Hematopoietic multipotent progenitor cell treated with erythropoietin and hydrocortisone succinate and interleukin-3 and kit ligand, for 17 days (in vitro differentiated cells): ENCODE measurements around the gene CTDSP2.
"Not testable (repeated sequence)": the region's sequence is repeated elsewhere in the genome, so short reads cannot be mapped to it uniquely, and the experiment has no call there.

Experiments used
- DNase-seq: peaks from one replicate; pipeline ENCODE4 v3.0.0-alpha.2; 2015; ENCODE audit warnings: low spot score

The CTDSP2 gene

DNA sequence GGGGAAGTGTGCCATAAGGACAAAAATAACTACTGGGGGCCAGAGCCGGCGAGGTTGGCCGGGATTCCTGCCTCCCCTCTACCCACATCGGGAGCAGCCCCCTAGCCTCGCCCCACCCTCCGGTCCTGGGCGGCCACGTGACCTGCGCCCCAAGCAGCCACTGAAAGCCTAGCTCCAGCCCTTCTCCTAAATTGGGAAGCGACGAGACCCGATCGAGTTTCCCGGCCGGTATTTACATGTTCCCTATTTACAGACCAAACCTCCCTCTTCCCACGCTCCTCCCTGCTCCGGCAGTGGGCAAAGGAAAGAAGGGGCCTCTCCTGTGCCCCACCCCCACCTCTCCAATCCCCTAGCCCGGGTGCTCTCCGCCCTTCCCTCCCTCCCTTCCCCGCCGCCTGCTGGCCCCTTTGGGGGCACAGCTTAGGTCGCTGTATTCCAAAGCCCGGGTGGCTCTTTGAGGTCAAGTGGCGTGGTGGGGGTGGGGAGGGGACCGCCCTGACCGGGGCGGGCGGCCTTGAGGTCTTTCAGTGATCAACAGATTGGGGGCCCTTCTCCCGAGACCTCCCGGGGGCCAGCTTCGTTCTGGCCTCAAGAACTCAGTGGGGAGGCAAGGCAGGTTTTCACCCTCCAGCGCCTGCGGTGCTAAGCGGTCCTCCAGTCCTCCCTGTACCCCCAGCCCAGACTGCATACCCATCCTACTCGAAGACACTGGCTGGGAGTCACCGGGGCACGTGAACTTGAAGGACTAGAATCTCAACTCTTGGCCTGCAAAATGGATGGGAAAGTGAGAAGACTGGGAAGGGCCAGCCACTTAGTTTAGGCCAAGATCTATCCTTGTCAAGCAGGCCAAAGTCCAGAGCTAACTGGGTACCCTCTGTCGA, 6.3 kb upstream of the CTDSP2 start:
- DNase-seq, result no peak

- no peak for DNase-seq
Observed at GRCh38 chr12:57852200-57852599, 5.7 kb upstream of the CTDSP2 start.

DNA sequence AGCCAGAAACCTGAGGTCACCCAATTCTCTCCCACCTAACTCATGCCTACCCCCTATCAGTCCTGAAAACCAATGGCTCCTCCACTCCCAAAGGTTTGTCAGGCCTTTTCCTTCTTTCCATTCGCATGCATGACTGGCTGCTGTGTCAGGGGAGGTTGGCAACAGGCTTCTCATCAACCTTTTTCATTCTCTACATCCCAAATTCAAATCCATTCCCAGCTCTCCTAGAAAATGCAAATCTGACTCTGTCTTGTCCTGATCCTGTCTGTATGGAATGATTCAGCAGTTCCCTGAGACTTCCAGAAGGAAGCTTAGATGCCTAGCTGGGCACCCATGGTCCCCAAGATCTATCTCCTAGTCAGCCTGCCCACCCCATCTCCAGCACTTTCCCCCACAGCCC, 5.0 kb upstream of the CTDSP2 start:
- DNase-seq, result no peak

GRCh38 chr12:57850854-57851430, 4.4 kb upstream of the CTDSP2 start:
- no peak for DNase-seq

GRCh38 chr12:57849447-57849846, 2.9 kb upstream of the CTDSP2 start:
- DNase-seq, result not testable (repeated sequence)

DNA sequence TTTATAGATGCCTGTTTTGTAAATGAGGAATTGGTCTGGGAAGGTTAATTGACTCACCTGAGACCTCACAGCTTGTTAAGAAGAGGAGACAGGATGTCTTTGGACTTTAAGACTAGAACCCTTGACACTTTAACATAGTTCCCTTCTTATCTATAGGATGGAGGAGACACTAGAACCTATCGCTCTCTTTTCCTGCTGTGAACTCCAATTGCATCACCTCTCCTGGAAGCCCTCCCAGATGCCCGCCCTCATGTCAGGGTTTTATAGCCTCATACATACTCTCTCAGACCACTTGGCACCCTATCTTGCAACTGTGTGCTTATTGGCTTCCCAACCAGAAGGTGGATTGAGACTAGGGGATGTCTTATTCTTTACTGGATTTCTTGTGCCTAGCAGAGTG, 2.5 kb upstream of the CTDSP2 start:
- no peak for DNase-seq

GRCh38 chr12:57848208-57848607, 1.7 kb upstream of the CTDSP2 start:
- no peak for DNase-seq

DNA sequence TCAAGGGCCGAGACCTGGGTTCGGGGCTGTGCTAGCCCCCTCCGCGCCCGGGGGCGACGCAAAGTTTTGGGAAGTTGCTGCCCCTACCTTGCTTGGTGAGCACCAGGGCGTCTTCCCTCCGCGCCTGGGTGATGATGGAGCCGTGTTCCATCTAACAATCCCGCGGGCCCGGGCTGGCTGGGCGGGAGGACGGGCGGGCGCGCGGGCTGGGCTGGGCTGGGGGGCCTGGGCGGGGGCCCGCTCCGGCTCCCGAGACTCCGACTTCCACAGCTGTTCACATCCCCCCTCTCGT, 298 bp downstream of the CTDSP2 start:
- no peak for DNase-seq

DNA sequence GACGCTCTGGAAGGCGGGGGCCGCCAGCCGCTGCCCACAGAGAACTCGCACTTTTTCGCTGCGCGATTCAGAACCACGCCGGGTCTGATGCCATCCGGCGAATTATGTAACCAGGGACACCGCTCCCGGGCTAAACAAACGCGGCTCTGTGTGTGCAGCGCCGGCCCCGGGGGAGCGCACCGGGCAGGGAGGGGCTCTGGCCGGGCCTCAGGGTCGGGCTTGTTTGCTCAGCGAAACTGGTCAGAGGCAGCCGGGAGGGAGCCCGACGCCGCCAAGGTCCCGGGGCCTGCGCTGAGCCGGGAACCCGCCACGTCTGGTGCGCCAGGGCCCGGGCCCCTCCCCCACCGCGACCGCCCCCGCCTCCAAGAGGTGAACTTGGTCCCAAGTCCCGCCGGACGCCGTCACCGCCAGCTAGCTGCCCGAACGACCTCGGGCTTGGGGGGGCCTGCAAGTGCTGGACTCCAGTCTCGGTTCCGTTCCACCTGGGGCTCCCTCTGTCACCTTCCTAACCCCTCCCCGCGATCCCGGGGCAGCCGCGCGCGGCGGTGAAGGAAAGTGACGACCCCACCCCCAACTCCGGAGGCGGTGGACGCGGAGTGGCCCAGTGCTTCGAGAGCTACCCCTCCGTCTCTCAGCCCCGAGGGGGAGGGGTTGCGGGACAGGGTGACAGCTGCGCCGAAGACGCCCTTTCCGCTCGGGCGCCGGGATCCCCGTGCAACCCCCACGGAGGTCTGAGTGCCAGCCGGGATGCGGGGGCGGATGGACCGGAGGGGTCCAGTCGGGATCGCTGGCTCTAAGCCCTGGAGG, 848 bp downstream of the CTDSP2 start:
- DNase-seq, result peak; percentile 26

- no peak for DNase-seq
Observed at GRCh38 chr12:57844709-57845477, 1.6 kb downstream of the CTDSP2 start.

DNA sequence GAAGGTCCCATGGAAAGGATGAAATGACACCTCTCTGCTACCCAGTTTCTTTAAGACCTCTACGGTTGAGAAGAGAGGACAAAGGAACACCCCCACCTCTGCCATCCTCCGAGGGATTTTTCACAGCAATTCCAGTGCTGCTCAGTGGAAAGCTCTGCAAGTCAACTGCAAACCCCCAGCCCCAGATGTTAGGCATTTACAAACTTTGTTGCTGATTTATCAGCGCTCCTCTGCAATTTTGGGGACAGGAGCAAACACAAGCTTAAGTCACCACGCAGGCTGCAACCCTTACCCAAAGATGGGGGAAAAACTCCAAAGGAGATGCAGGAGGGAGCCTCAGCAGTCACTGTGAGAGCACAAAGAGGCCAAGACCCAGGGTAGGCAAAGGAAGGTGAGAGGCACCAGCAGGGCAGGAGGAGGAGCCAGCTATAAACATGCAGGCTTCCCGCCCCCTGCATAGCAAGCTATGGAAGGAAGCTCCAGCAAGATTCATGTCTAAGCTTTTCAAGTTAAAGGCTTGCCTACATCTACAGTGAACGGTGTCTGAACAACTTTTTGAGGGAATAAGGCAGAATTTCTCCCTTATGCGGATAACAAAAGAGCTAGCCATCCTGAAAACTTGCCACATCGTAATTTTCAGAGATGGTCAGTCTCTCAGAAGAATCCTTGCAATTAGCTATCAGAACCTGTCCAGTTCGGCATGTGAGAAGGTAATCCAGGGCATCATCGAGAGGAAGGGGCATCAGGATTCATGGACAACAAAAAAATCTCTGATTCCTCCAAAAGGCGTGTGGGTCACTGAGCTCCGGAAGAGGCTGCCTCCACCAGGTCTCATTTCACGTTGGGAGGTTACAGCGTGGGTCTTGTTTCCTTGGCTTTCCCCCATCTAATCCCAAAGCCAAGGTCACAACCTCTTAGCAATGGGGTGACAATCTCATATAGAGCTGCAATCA, 3.9 kb downstream of the CTDSP2 start:
- DNase-seq, result no peak

- DNase-seq, result no peak
Observed at GRCh38 chr12:57841445-57841844, 5.1 kb downstream of the CTDSP2 start.

- peak; percentile 19 for DNase-seq
Observed at GRCh38 chr12:57840726-57841125, 5.8 kb downstream of the CTDSP2 start.

DNA sequence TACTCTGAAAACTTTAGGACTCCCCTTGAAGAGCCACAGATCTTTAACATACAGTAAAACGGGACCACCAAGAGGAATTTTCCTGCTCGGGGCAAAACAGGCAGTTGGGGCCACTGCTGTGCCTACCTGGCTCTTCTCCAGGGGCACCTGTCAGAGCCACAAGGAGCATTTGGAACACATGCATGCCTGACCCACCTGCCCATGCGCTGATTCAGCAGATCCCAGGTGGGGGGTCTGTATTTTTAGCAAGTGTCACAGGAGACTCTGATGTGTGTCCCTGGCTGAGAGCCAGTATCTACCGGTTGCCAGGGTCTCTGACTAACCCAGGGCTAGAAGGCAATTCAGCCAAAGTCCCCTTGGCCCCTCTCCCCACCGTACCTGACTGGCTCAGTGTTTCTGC, 6.5 kb downstream of the CTDSP2 start:
- DNase-seq, result no peak

- no peak for DNase-seq
Observed at GRCh38 chr12:57838594-57839302, 7.8 kb downstream of the CTDSP2 start.

- no peak for DNase-seq
Observed at GRCh38 chr12:57837864-57838562, 8.5 kb downstream of the CTDSP2 start.

DNA sequence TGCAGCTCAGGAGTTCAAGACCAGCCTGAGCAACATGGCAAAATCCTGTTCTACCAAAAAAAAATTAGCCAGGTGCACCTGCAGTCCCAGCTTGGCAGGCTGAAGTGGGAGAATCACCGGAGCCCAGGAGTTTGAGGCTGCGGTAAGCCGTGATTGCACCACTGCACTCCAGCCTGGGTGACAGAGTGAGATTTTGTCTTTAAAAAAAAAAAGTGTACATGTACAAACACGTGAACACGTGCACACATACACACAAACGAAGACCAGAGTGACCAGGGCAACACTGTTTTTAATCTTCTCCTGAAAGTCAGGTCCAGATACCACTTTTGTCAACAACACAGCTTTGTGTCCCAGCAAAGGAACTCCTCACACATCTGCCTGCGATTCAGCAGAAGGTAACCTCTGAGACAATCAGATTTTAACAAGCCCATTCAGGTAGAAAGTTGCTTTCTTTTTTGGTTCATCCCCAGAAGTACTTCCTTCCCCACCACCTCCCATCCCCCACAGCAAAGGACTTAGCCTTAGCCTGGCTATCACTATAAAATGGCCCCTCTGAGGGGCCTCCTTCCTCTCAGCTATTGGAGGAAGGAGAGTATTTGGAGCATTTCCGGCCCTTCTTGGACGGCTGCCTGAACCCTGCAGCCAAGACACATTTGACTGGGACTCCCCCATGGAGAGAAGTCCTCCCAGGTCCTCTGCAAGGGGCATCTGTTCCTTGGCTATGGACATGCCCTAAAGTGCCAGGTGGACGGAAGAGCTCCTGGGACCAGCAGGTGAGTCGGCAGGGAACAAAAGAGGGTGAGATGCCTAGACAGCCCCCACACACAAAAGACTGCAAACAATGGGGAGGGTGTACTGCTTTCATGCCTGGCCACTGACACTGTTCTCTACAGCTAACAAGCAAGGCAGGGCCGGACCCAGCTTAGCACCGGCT, 9.8 kb downstream of the CTDSP2 start:
- no peak for DNase-seq

- DNase-seq, result no peak
Observed at GRCh38 chr12:57835366-57836288, 10.9 kb downstream of the CTDSP2 start.
